Activated CD8-positive, alpha-beta T cell treated with anti-CD3 and anti-CD28 coated beads for 36 hours (primary cell): ENCODE data around the gene UMPS. TPM values are rescaled to one million over a fixed set of nuclear protein-coding genes. Genes with fewer than 3 reads are reported as not detected.

ENCODE experiments used
- ATAC-seq: fragments of 200-7000 bp; cut with Tn5 transposase; one replicate; pipeline ENCODE4 v1.10.0; 2021; ENCODE audit warnings: mild to moderate bottlenecking, moderate library complexity
- CTCF ChIA-PET: fragments of 350-600 bp; sonication (Branson Sonifier 250); formaldehyde crosslinking; loops from one replicate; lab custom pipeline; 2021; ENCODE audit warnings: antibody characterized with exemption; lab: Charles Lee
- POLR2A ChIA-PET: fragments of 350-600 bp; sonication (Branson Sonifier 250); formaldehyde crosslinking; loops from one replicate; lab custom pipeline; 2021; ENCODE audit warnings: antibody characterized with exemption; lab: Charles Lee
- DNase-seq: peaks from one replicate; pipeline ENCODE4 v3.0.0-alpha.2; 2020
- H3K27ac Mint-ChIP-seq: one replicate; pipeline ENCODE4 v1.8.0; 2021; ENCODE audit warnings: mild to moderate bottlenecking, mixed read lengths
- H3K27me3 Mint-ChIP-seq: one replicate; pipeline ENCODE4 v1.8.0; 2021; ENCODE audit warnings: mixed read lengths
- H3K36me3 Mint-ChIP-seq: one replicate; pipeline ENCODE4 v1.8.0; 2021; ENCODE audit warnings: low read depth, mixed read lengths
- H3K4me1 Mint-ChIP-seq: one replicate; pipeline ENCODE4 v1.8.0; 2021; ENCODE audit warnings: low read depth, mixed read lengths
- H3K4me3 Mint-ChIP-seq: one replicate; pipeline ENCODE4 v1.8.0; 2021; ENCODE audit warnings: mild to moderate bottlenecking, moderate library complexity, mixed read lengths
- H3K9me3 Mint-ChIP-seq: one replicate; pipeline ENCODE4 v1.8.0; 2021; ENCODE audit warnings: mixed read lengths
- CTCF ChIP-seq: fragments of 200-600 bp; IDR thresholded peaks from one replicate; pipeline ENCODE4 v1.8.0; 2022; ENCODE audit warnings: antibody characterized with exemption, mild to moderate bottlenecking
- intact Hi-C: fragments of 100-400 bp; cut with micrococcal nuclease; formaldehyde crosslinking; loops from one replicate; pipeline ENCODE4 v1.10.0; 2022
- total RNA-seq, 2 experiments: library from RNA; stranded (reverse); gene quantifications; one replicate each; pipeline ENCODE4 v1.2.3, GENCODE V29; 2021

Gene UMPS
- total RNA-seq, 2 experiments from 2014 or later, result 41.7 to 53.1 TPM

- ATAC-seq (peak; percentile 49), DNase-seq (no peak)
- POLR2A ChIA-PET, result interaction anchor here (0.5 to 1.3 kb wide), 4 partner anchors 12 to 143 kb away, joined by 3 to 4 read pairs (median 3); no protein-coding TSS in a partner anchor
- intact Hi-C loops, result no loop called here
- Mint-ChIP-seq H3K27me3 (no peaks in the 10 kb centered on the region), H3K36me3 (no peaks in the 10 kb centered on the region), H3K4me1 (peaks cover 2% of the 10 kb centered on the region), H3K4me3 (no peak overlapping the region), H3K27ac (no peak overlapping the region), H3K9me3 (no peaks in the 10 kb centered on the region)
- TF ChIP-seq CTCF, result no peak
- CTCF ChIA-PET, result interaction anchor here (0.6 to 6.9 kb wide), 10 partner anchors 11 to 145 kb away, joined by 3 to 231 read pairs (median 10); no protein-coding TSS in a partner anchor
These were observed 28.8 kb downstream of the UMPS start for GRCh38 chr3:124758851-124759635.

GRCh38 chr3:124759666-124760401 is 29.6 kb downstream of the UMPS start:
- Mint-ChIP-seq H3K4me3 (no peak overlapping the region), H3K4me1 (peaks cover 2% of the 10 kb centered on the region), H3K9me3 (no peaks in the 10 kb centered on the region), H3K27me3 (no peaks in the 10 kb centered on the region), H3K36me3 (no peaks in the 10 kb centered on the region), H3K27ac (no peak overlapping the region)
- POLR2A ChIA-PET, result interaction anchor here (0.9 to 1.5 kb wide), 2 partner anchors 13 to 15 kb away, joined by 4 read pairs; no protein-coding TSS in a partner anchor
- intact Hi-C loops, result loop anchor here (2.0 to 10.0 kb wide), 2 partner anchors 141 to 825 kb away; no protein-coding TSS in a partner anchor
- no peak for ATAC-seq
- TF ChIP-seq CTCF, result no peak
- no peak for DNase-seq
- CTCF ChIA-PET, result interaction anchor here (0.8 to 6.9 kb wide), 20 partner anchors 11 to 196 kb away, joined by 3 to 231 read pairs (median 8); partner anchors contain the start of gene UMPS

- CTCF ChIA-PET, result interaction anchor here (0.6 to 6.9 kb wide), 48 partner anchors 9 to 826 kb away, joined by 3 to 231 read pairs (median 5); partner anchors contain the start of gene UMPS
- Mint-ChIP-seq H3K4me3 (no peak overlapping the region), H3K27me3 (no peaks in the 10 kb centered on the region), H3K4me1 (peaks cover 2% of the 10 kb centered on the region), H3K36me3 (no peaks in the 10 kb centered on the region), H3K9me3 (no peaks in the 10 kb centered on the region), H3K27ac (no peak overlapping the region)
- intact Hi-C loops, result loop anchor here (2.0 to 10.0 kb wide), 2 partner anchors 140 to 824 kb away; no protein-coding TSS in a partner anchor
- POLR2A ChIA-PET, result interaction anchor here (0.9 to 1.5 kb wide), 3 partner anchors 14 to 141 kb away, joined by 4 read pairs; no protein-coding TSS in a partner anchor
- no peak for TF ChIP-seq CTCF
- DNase-seq (no peak), ATAC-seq (no peak)
These were observed 30.3 kb downstream of the UMPS start for GRCh38 chr3:124760601-124761000.

GRCh38 chr3:124761250-124761796 is 31.1 kb downstream of the UMPS start:
- Mint-ChIP-seq H3K27ac (no peak overlapping the region), H3K27me3 (no peaks in the 10 kb centered on the region), H3K4me1 (peaks cover 2% of the 10 kb centered on the region), H3K9me3 (no peaks in the 10 kb centered on the region), H3K36me3 (no peaks in the 10 kb centered on the region), H3K4me3 (no peak overlapping the region)
- peak; percentile 87 for DNase-seq
- TF ChIP-seq CTCF, result peak; percentile 96
- POLR2A ChIA-PET, result interaction anchor here (0.9 to 1.5 kb wide), 2 partner anchors 15 to 140 kb away, joined by 4 read pairs; no protein-coding TSS in a partner anchor
- CTCF ChIA-PET, result interaction anchor here (0.6 to 6.9 kb wide), 48 partner anchors 9 to 825 kb away, joined by 3 to 231 read pairs (median 5); partner anchors contain the start of gene UMPS
- peak; percentile 86 for ATAC-seq
- intact Hi-C loops, result loop anchor here (2.0 to 10.0 kb wide), 2 partner anchors 139 to 823 kb away; no protein-coding TSS in a partner anchor
